GM19328 (cell line): ENCODE results near the gene ZSCAN21.

ENCODE experiments used
- ATAC-seq: cut with Tn5 transposase; IDR thresholded peaks from one replicate; pipeline ENCODE4 v1.9.1; 2021; ENCODE audit warnings: mild to moderate bottlenecking, moderate library complexity; ENCODE audit not compliant: unreplicated experiment

Gene ZSCAN21

DNA sequence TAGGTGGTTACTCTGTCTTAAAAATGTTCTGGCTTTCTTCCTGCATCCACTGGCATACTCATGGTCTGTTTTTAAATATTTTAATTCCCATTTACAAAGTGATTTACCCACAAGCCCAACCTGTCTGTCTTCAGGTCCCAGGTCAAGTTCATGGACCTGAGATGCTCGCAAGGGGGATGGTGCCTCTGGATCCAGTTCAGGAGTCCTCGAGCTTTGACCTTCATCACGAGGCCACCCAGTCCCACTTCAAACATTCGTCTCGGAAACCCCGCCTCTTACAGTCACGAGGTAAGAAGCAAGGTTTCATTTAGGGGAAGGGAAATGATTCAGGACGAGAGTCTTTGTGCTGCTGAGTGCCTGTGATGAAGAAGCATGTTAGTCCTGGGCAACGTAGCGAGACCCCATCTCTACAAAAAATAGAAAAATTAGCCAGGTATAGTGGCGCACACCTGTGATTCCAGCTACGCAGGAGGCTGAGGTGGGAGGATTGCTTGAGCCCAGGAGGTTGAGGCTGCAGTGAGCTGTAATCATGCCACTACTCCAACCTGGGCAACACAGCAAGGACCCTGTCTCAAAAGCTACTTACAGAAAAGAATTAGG, 25.5 kb upstream of the ZSCAN21 start:
- no peak for ATAC-seq

GRCh38 chr7:100027197-100027596, 22.4 kb upstream of the ZSCAN21 start:
- no peak for ATAC-seq

DNA sequence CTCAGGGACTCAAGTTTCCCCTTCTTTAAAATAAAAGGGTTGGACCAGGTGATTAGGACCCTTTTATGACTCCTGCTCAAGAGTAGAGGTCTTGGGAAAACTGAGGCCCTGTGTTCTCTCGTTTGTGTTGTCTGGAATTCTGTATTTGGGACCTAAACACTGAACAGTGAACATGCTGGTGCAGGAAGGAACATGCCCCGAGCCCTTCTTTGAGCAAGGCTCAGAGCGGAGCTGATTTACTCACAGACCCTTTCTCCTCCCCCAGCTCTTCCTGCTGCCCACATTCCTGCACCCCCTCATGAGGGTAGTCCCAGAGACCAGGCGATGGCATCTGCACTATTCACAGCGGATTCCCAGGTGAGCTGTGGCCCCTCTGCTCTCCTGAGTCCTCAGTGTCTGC, 20.0 kb upstream of the ZSCAN21 start:
- ATAC-seq, result no peak

- no peak for ATAC-seq
Observed at GRCh38 chr7:100033526-100033925, 16.0 kb upstream of the ZSCAN21 start.

DNA sequence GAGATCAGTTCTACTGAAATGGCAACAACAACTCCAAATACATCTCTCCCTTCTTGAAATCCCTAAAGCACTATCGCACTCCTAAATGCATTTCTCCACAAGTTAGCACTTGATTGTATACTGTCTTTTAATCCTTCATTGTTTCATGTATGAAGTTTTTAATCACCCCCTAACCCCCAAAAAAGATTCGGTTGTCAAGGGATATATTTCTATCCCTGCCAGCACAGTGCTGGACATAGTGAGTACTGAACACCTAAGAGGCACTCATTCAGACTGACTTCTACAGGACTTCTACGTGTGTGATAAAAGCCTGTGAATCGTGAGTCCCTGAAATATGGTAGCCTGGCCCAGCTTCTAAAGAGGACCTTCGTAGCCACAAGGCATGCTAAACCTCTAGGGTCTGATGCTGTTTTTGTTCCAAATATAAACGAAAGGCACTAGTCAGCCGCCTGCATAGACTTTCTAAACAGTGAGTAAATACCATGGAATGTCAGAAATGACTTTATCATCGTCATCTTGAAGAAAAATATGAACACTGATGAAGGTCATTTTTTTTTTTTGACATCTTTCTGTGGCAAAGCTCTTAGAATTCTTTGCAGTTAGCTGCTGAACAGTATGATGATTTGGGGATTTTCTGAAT, 14.6 kb upstream of the ZSCAN21 start:
- no peak for ATAC-seq

DNA sequence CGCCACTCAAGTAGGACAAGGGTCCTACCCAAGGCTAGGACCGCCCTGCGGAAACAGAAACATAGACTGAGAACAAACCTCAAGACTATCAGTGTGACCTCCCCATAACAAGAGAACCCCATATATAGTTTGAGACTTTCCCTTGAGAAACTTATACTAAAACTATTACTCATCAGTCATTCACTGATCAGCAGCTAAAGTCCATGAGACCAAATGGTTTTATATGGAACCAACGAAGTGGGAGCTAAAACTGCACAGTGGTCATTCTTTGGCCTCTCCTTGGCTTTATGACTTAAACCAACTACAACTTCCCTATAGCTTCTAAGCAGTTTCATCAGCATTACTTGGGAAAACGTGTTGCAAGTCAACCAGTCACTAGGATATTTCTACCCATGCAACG, 13.7 kb upstream of the ZSCAN21 start:
- ATAC-seq, result no peak

GRCh38 chr7:100038326-100038725, 11.2 kb upstream of the ZSCAN21 start:
- no peak for ATAC-seq

GRCh38 chr7:100040575-100040974, 9.0 kb upstream of the ZSCAN21 start:
- ATAC-seq, result no peak

- ATAC-seq, result no peak
Observed at GRCh38 chr7:100044718-100045117, 4.9 kb upstream of the ZSCAN21 start.

DNA sequence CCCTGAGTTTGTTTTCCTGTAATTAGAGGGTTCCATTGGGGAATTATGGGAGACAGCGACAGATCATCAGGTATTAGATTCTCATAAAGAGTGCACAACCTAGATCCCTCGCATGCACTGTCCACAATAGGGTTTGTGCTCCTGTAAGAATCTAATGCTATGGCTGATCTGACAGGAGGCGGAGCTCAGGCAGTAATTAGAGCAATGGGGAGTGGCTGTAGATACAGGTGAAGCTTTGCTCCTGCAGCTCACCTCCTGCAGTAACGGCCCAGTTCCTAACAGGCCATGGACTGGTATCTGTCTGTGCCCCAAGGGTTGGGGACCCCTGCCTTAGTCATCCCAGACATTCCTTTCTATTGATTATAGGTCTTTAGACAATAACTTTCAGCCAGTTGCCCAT, 894 bp upstream of the ZSCAN21 start:
- no peak for ATAC-seq

DNA sequence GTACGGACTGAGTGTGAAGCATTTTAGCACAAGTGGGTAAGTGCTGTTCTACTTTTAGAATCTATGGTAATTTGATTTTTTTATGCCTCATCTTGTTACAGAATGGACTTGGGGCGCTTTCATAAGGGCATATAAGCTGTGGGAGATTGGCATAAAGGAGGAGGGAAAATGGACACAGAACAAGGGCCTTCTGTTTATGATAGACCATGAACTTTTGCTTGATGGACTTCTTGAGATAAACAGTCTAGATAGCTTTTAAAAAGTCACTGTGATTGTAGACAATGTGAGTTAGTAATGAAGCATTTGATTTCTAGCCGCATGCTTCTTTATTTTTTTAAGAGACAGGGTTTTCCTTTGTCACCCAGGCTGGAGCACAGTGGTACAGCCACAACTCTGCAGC, 2.0 kb downstream of the ZSCAN21 start:
- no peak for ATAC-seq

GRCh38 chr7:100053215-100053614, 3.6 kb downstream of the ZSCAN21 start:
- ATAC-seq, result no peak

DNA sequence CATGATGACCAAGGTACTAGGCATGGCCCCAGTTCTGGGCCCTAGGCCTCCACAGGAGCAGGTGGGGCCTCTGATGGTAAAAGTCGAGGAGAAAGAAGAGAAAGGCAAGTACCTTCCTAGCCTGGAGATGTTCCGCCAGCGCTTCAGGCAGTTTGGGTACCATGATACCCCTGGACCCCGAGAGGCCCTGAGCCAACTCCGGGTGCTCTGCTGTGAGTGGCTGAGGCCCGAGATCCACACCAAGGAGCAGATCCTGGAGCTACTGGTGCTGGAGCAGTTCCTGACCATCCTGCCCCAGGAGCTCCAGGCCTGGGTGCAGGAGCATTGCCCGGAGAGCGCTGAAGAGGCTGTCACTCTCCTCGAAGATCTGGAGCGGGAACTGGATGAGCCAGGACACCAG, 7.4 kb downstream of the ZSCAN21 start:
- no peak for ATAC-seq

GRCh38 chr7:100059251-100059739, 9.7 kb downstream of the ZSCAN21 start:
- no peak for ATAC-seq

- ATAC-seq, result no peak
Observed at GRCh38 chr7:100061518-100062193, 12.1 kb downstream of the ZSCAN21 start.

GRCh38 chr7:100063376-100063775, 13.8 kb downstream of the ZSCAN21 start:
- no peak for ATAC-seq

DNA sequence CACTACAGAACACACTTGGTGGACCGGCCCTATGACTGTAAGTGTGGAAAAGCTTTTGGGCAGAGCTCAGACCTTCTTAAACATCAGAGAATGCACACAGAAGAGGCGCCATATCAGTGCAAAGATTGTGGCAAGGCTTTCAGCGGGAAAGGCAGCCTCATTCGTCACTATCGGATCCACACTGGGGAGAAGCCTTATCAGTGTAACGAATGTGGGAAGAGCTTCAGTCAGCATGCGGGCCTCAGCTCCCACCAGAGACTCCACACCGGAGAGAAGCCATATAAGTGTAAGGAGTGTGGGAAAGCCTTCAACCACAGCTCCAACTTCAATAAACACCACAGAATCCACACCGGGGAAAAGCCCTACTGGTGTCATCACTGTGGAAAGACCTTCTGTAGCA, 14.6 kb downstream of the ZSCAN21 start:
- no peak for ATAC-seq

GRCh38 chr7:100065452-100066186, 16.0 kb downstream of the ZSCAN21 start:
- no peak for ATAC-seq

GRCh38 chr7:100066953-100067352, 17.4 kb downstream of the ZSCAN21 start:
- ATAC-seq, result no peak

DNA sequence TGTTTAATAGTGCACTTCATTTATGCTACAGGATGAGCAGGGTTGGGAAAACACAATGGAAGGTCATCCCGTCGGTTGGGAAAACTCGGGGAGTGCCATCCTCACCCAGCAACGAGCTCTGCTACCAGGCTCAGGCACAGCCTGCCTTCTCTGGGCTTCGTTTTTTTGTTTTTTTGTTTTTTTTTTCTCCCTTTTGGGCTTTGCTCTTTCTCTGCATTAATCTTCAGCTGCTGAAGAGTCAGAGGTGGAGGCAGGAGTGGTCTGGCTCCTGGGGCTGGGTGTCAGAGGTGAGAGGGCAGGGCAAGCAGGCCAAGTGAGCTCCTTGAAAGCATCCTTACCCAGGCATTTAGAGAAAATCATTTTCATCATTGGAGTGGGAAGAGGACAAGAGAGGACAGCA, 20.4 kb downstream of the ZSCAN21 start:
- no peak for ATAC-seq

DNA sequence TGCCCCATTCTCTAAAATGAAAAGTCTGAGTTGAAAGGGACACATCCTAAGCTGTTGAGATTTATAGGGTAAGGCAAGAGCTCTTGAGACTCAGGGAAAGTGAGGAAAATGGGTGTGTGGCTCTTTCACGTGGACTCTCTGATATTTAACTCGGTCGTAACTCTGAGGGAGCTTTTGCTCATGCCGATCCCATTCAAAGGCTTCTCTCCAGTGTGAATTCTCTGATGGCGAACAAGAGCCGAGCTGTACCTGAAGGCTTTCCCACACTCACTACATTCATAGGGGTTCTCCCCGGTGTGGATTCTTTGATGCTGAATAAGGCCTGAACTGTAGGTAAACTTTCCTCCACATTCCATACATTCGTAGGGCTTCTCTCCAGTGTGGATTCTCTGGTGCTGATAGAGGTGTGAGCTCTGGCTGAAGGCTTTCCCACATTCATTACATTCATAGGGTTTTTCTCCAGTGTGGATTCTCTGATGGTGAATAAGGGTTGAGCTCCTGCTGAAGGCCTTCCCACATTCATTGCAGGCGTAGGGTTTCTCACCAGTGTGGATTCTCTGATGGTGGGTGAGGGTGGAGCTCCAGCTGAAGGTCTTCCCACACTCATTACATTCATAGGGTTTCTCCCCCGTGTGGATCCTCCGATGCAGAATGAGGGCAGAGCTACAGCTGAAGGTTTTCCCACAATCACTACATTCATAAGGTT, 21.6 kb downstream of the ZSCAN21 start:
- ATAC-seq, result no peak
